CD4-positive, CD25-positive, alpha-beta regulatory T cell (primary cell): ENCODE results near the gene BOK. TPM values are rescaled to one million over a fixed set of nuclear protein-coding genes. Genes with fewer than 3 reads are reported as not detected.

Experiments
- ATAC-seq, 2 donors: fragments of 150-1000 bp; cut with Tn5 transposase; one replicate each; pipeline ENCODE4 v1.10.0; 2021; ENCODE audit warnings: low read depth in 2 of 2, moderate number of reproducible peaks in 2 of 2, moderate library complexity in 1 of 2
- DNase-seq, 3 donors: peaks; one replicate each; pipeline versions ENCODE4 v3.0.0 to v3.0.0-alpha.2; 2012 to 2022; ENCODE audit warnings: mixed read lengths in 1 of 3
- H3K27ac ChIP-seq: one replicate; pipeline ENCODE4 v1.7.0; 2013; ENCODE audit warnings: mild to moderate bottlenecking, low read length; ENCODE audit not compliant: insufficient read depth, poor library complexity, severe bottlenecking
- H3K27me3 ChIP-seq: one replicate; pipeline ENCODE4 v1.7.0; 2013; ENCODE audit warnings: low read length; ENCODE audit not compliant: control insufficient read depth, insufficient read depth
- H3K36me3 ChIP-seq: one replicate; pipeline ENCODE4 v1.7.0; 2013; ENCODE audit warnings: mild to moderate bottlenecking, low read length, moderate library complexity; ENCODE audit not compliant: control insufficient read depth, insufficient read depth
- H3K4me1 ChIP-seq: 2 replicates; pipeline ENCODE4 v1.7.0; 2013; ENCODE audit warnings: mild to moderate bottlenecking, low read length; ENCODE audit not compliant: insufficient read depth, control insufficient read depth, poor library complexity, severe bottlenecking
- H3K4me3 ChIP-seq: one replicate; pipeline ENCODE4 v1.7.0; 2013; ENCODE audit warnings: low read depth, mild to moderate bottlenecking, low read length, moderate library complexity
- H3K9me3 ChIP-seq, 2 experiments: 1 replicate in 1 of 2; 2 replicates in 1 of 2; pipeline ENCODE4 v1.7.0; 2013; ENCODE audit warnings: low read length in 2 of 2, mild to moderate bottlenecking in 1 of 2, moderate library complexity in 1 of 2; ENCODE audit not compliant: control insufficient read depth in 2 of 2
- H3K27ac Mint-ChIP-seq, 3 donors: one replicate each; pipeline ENCODE4 v1.8.0; 2020 to 2022; ENCODE audit warnings: mild to moderate bottlenecking in 3 of 3, mixed read lengths in 3 of 3, moderate library complexity in 2 of 3
- H3K27me3 Mint-ChIP-seq: one replicate; pipeline ENCODE4 v1.8.0; 2022; ENCODE audit warnings: mild to moderate bottlenecking, mixed read lengths
- H3K36me3 Mint-ChIP-seq: one replicate; pipeline ENCODE4 v1.8.0; 2020; ENCODE audit warnings: mixed read lengths
- H3K4me1 Mint-ChIP-seq, 4 donors: one replicate each; pipeline ENCODE4 v1.8.0; 2020 to 2022; ENCODE audit warnings: mixed read lengths in 4 of 4, mild to moderate bottlenecking in 1 of 4
- H3K4me3 Mint-ChIP-seq, 4 donors: one replicate each; pipeline ENCODE4 v1.8.0; 2020 to 2022; ENCODE audit warnings: mild to moderate bottlenecking in 4 of 4, mixed read lengths in 4 of 4, moderate library complexity in 3 of 4
- H3K9me3 Mint-ChIP-seq, 7 donors: one replicate each; pipeline ENCODE4 v1.8.0; 2020 to 2022; ENCODE audit warnings: mixed read lengths in 7 of 7, mild to moderate bottlenecking in 3 of 7, moderate library complexity in 2 of 7
- polyA plus RNA-seq, 4 donors: library from polyadenylated mRNA; unstranded; fragments of 300-500 nt; fragmentation: Illumina TruSeq; gene quantifications; one replicate each; pipeline ENCODE4 v1.2.3, GENCODE V29; 2021
- total RNA-seq: library from RNA; stranded (reverse); gene quantifications from one replicate; pipeline ENCODE4 v1.2.3, GENCODE V29; 2022

BOK gene
- total and polyA plus RNA-seq, 5 donors from 2014 or later, result not detected

DNA sequence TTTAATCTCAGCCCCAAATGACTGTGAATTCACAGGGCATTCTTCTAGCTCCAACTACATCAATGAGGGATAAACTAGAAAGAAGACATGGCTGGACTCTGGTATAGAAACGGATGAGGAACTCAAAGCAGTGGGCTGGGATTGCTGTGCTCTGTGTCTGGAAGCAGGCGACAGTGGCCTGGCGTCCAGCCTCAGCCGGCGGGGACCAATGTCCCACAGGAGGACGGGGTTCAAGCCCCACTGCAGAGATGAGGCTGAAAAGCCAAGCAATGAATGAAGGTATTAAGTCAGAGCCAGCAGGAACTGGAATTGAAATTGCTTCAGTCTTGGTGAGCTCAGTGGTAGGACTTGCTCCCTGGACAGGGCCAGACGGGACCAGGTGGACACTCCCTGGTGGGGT lies 24.3 kb upstream of the BOK start:
- H3K27me3 ChIP-seq, result no peaks in the 10 kb centered on the region
- DNase-seq (no peak), ATAC-seq (no peak)
- Mint-ChIP-seq H3K4me1 (peaks cover 0 to 2% (median 0%) of the 10 kb centered on the region in 4 donors), H3K4me3 (no peak overlapping the region), H3K27me3 (peaks cover 32% of the 10 kb centered on the region), H3K36me3 (no peaks in the 10 kb centered on the region), H3K9me3 (no peaks in the 10 kb centered on the region), H3K27ac (peak overlapping the region in 1 of 3 donors; percentile 62)
- H3K4me3 ChIP-seq, result no peak overlapping the region
- no peaks in the 10 kb centered on the region for H3K4me1 ChIP-seq
- no peaks in the 10 kb centered on the region for H3K36me3 ChIP-seq
- no peaks in the 10 kb centered on the region for H3K9me3 ChIP-seq
- H3K27ac ChIP-seq, result no peak overlapping the region

DNA sequence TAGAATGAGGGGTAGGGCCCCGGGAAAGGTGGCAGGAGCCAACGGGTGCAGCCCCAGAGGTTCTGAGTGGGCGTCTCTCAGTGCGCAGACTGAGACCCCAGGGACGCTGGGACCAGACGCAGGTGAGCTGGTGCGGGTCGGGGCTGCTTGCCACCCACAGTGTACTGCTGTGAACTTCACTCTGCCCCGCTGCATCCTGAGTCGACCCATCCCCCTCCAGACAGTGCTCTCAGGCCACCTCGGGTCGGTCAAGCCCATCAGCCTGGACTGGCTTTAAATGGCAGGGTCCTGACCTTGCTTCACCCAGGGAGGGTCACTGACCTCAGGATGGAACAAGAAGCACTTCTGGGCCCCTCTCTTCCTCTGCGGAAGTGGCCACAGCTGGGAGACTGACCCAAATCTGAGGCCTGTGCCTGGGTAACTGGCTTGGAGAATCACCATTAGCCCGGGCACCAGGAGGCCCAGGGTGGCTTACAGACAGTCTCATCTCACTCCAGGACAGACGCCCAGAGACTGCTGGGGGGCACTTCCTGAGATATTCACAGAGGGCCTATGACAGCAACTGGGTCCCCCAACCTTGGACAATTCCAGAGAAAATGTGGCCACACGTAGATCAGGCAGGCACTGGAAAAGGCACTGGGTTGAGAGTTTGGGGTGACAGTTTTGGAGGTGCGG lies 23.7 kb upstream of the BOK start:
- Histone ChIP-seq H3K27ac (no peak overlapping the region), H3K9me3 (no peaks in the 10 kb centered on the region), H3K4me1 (no peaks in the 10 kb centered on the region), H3K36me3 (no peaks in the 10 kb centered on the region), H3K27me3 (no peaks in the 10 kb centered on the region), H3K4me3 (no peak overlapping the region)
- Mint-ChIP-seq H3K27me3 (peaks cover 37% of the 10 kb centered on the region), H3K4me3 (no peak overlapping the region), H3K36me3 (no peaks in the 10 kb centered on the region), H3K27ac (no peak overlapping the region), H3K4me1 (peaks cover 0 to 2% (median 0%) of the 10 kb centered on the region in 4 donors), H3K9me3 (no peaks in the 10 kb centered on the region)
- DNase-seq (no peak), ATAC-seq (no peak)

DNA sequence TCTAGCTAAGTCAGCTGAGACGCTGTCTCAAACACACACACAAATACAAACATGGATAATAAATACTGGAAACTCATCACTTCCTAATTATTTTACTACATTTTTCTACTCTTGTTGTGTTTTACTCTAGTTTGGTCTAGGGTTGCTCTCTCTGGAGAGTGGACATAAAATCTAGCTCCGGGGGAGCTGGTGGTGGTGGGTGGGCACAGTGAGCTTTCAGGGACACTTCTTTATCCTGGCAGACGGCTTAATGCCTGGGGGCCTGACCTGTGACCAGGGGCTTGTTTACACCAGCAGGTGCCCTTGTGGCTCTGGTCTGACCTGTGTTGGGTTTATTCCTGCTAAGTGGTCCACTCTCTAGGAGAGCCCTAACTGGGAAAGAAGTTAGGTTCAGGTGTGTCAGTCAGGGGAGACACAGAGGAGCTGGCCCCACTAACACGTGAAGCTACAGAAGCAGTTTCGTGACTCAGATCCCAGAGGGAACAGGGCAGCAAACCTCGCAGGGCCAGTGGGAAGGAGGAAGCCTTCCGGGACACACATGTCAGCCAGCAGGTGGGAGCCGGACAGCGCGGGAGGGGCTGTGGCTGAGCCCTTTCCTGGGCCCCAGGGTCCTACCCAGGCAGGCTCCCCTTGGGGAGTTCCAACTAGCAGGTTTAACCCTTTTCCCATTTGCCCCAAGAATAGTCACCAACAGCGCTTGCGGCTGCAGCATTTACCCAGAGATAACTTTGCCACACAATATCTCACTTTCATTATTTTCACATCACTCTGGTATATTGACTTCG lies 22.5 kb upstream of the BOK start:
- DNase-seq, result no peak
- Mint-ChIP-seq H3K4me3 (no peak overlapping the region), H3K27me3 (peaks cover 38% of the 10 kb centered on the region), H3K4me1 (peaks cover 0 to 5% (median 0%) of the 10 kb centered on the region in 4 donors), H3K27ac (no peak overlapping the region), H3K36me3 (no peaks in the 10 kb centered on the region), H3K9me3 (peaks cover 0 to 1% (median 0%) of the 10 kb centered on the region in 7 donors)
- no peak for ATAC-seq
- Histone ChIP-seq H3K4me3 (no peak overlapping the region), H3K36me3 (no peaks in the 10 kb centered on the region), H3K4me1 (peaks cover 6% of the 10 kb centered on the region), H3K9me3 (no peaks in the 10 kb centered on the region), H3K27ac (no peak overlapping the region), H3K27me3 (no peaks in the 10 kb centered on the region)

DNA sequence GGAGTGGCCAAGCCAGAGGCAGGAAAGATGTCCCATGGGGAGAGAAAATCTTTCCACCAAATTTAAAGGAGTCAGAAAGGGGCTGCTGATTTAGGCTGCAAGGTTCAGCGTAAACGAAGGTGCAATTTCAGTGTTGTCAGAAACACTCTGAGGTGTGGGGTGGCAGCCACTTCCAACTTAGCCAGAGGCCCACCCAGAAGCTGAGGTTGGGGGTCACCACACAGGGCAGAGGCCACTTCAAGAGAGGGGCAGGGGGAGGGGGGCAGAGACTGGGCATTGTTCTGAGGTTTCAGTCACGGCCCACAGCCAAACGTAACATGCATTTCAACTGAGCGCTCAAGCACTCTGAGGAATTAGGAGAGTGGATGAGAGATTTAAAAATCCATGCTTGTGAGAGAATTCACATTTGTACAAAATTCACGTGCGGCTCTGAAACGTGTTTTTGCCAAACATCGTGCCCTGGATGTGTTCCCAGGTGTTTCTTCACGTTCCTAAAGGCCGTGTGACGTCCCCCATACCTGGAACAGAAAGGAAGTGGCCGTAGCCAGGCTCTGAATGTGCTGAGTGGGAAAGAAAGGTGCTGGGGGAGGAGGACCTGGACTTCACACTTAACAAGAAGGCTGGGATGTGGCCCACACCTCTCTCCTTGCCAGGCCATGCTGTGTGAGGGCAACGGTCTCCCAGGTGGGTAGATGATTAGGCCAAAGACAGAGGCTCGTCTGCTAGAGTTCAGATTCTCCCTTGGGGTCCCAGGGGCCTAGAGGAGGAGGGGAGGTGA lies 19.5 kb upstream of the BOK start:
- no peak for DNase-seq
- peaks cover 0 to 1% (median 0%) of the 10 kb centered on the region in 7 donors for H3K9me3 Mint-ChIP-seq
- H3K36me3 ChIP-seq, result no peaks in the 10 kb centered on the region
- H3K4me3 Mint-ChIP-seq, result no peak overlapping the region
- H3K4me1 Mint-ChIP-seq, result peaks cover 0 to 5% (median 0%) of the 10 kb centered on the region in 4 donors
- no peaks in the 10 kb centered on the region for H3K9me3 ChIP-seq
- no peak overlapping the region for H3K4me3 ChIP-seq
- no peaks in the 10 kb centered on the region for H3K27me3 ChIP-seq
- H3K27ac Mint-ChIP-seq, result no peak overlapping the region
- peaks cover 11% of the 10 kb centered on the region for H3K4me1 ChIP-seq
- no peak overlapping the region for H3K27ac ChIP-seq
- no peaks in the 10 kb centered on the region for H3K36me3 Mint-ChIP-seq
- H3K27me3 Mint-ChIP-seq, result peaks cover 46% of the 10 kb centered on the region
- ATAC-seq, result no peak

DNA sequence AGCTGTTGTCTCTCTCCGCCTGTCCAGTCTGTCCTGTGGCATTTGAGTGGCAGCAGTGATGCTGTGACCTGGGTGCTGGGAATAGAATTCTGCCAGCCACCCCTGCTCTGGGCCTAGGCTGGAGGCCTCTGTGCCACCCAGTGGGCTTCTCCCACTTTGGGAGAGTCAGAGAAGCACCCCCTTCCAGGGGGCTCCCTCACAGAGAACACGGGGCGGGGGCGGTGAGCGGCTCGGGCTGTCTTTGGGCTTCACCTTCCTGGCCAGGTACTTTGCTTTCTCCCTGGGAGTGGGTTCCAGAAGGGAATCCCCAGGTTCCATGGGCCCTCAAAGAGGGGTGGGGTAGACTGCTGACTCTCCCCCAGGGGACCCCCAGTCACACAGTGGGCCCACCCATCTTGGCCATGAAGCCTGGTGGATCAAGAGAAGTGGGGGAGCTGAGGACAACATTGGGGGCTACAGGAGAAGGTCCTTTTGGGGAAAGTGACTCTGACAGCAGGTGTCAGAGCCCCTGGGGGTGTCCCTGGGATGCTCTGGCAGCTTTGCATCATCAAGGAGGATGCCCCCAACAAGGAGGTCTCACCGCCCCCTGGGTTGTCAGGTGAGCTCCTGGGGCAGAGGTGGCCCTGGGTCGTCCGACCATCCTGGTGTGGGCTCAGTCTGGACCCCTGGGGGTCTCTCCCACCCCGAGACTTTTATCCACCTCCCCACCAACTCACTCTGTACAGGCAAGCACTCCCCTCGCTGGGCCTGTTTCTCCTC lies 18.8 kb upstream of the BOK start:
- H3K9me3 Mint-ChIP-seq, result peaks cover 0 to 1% (median 0%) of the 10 kb centered on the region in 7 donors
- Histone ChIP-seq H3K4me3 (no peak overlapping the region), H3K36me3 (no peaks in the 10 kb centered on the region), H3K4me1 (peaks cover 11% of the 10 kb centered on the region), H3K27me3 (no peaks in the 10 kb centered on the region), H3K9me3 (no peaks in the 10 kb centered on the region), H3K27ac (no peak overlapping the region)
- DNase-seq, result no peak
- peaks cover 0 to 5% (median 0%) of the 10 kb centered on the region in 4 donors for H3K4me1 Mint-ChIP-seq
- H3K27me3 Mint-ChIP-seq, result peaks cover 46% of the 10 kb centered on the region
- H3K27ac Mint-ChIP-seq, result no peak overlapping the region
- H3K4me3 Mint-ChIP-seq, result no peak overlapping the region
- no peak for ATAC-seq
- H3K36me3 Mint-ChIP-seq, result no peaks in the 10 kb centered on the region

DNA sequence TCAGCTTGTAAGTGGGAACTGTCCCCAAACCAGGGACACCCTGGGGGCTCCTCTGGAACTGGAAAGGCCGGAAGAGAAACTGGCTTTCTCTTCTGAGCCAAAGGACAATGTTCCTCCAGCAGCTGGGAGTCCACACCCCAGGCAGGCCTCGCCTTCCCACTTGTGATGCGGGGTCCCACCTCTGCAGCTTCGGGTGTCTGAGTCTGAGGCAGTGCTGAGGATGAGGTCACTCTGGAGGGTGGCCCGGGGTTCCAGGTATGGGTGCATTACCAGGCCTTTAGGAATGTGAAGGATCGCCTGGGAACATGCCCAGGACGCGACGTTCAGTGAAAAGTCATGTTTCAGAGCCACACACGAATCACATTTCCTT lies 18.2 kb upstream of the BOK start:
- Histone ChIP-seq H3K4me1 (peaks cover 11% of the 10 kb centered on the region), H3K9me3 (no peaks in the 10 kb centered on the region), H3K4me3 (no peak overlapping the region), H3K27ac (no peak overlapping the region), H3K27me3 (peaks cover 1% of the 10 kb centered on the region), H3K36me3 (no peaks in the 10 kb centered on the region)
- Mint-ChIP-seq H3K4me3 (peak overlapping the region in 2 of 4 donors; percentile 61 to 72), H3K4me1 (peaks cover 0 to 5% (median 0%) of the 10 kb centered on the region in 4 donors), H3K27ac (no peak overlapping the region), H3K9me3 (peaks cover 0 to 1% (median 0%) of the 10 kb centered on the region in 7 donors), H3K27me3 (peaks cover 46% of the 10 kb centered on the region), H3K36me3 (no peaks in the 10 kb centered on the region)
- ATAC-seq, result no peak
- no peak for DNase-seq
